ENCODE results near the gene PTPRH. TPM values are rescaled to one million over a fixed set of nuclear protein-coding genes. Genes with fewer than 3 reads are reported as not detected.
"Not testable (repeated sequence)": the region's sequence is repeated elsewhere in the genome, so short reads cannot be mapped to it uniquely, and the experiment has no call there.

The PTPRH gene
- total RNA-seq, 1 experiment from 2014 or later, result 11.7 TPM

DNA sequence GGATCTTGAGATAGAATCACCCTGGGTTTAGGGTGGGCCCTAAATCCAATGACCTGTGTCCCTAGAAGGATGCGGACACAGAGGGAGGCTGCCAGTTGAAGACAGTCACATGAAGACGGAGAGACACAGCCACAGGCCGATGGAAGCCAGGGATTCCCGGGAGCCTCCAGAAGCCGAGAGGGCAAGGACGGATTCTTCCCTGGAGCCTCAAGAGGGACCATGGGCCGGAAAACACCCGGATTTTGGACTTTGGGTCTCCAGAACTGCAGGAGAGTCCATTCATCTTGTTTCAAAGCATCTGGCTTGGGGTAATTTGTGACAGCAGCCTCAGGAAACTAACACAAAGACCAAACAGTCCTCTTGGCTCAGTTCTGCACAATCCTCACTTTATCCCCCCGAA lies 17.0 kb upstream of the PTPRH start:
- intact Hi-C loops (cut with micrococcal nuclease; ENCODE audit: unreplicated experiment), result no loop called here

DNA sequence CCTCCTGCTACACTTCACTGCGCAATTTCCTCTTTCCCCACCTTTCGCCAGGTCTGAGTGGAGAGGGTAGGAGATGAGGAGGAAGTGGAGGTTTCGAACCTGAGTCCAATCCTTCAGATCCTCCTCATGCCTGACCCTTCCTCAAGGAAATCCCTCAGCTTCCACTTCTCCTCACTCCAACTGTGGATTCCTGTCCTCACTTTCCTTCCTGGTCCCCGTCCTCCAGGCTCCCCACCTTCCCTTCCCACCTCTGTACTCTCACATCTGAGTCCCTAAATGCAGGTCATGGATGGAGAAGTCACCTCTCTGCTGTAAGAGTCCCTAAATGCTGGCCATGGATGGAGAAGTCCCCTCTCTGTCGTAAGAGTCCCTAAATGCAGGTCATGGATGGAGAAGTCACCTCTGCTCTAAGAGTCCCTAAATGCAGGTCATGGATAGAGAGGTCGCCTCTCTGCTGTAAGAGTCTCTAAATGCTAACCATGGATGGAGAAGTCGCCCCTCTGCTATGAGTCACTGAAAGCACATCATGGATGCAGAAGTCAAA lies 16.2 kb upstream of the PTPRH start:
- peaks cover 24% of the 10 kb centered on the region; the same call in 1 of the 2 replicates for H3F3A ChIP-seq (ENCODE audit: insufficient read depth, low read depth)
- H3K27me3 ChIP-seq (ENCODE audit: insufficient read depth, low read depth), result no peaks in the 10 kb centered on the region
- H3K4me3 ChIP-seq, result no peak overlapping the region
- no peak overlapping the region for H3K4me2 ChIP-seq
- intact Hi-C loops (cut with micrococcal nuclease; ENCODE audit: unreplicated experiment), result no loop called here
- H3K36me3 ChIP-seq (ENCODE audit: low read depth), result no peaks in the 10 kb centered on the region
- H3K4me1 ChIP-seq (replicated peaks; ENCODE audit: insufficient read depth), result no peaks in the 10 kb centered on the region
- H3K79me2 ChIP-seq (ENCODE audit: low read depth), result no peaks in the 10 kb centered on the region
- ChIA-PET POLR2A (ENCODE audit: unreplicated experiment) (no interaction called here), CTCF (no interaction called here)
- H4K20me1 ChIP-seq (ENCODE audit: insufficient read depth), result peaks cover 31% of the 10 kb centered on the region
- BruUV-seq (replicated peaks), result no TSS peak
- H3K27ac ChIP-seq, result no peak overlapping the region
- TF ChIP-seq CTCF (conservative IDR thresholded peaks at IDR 0.05), result no peak
- TF ChIP-seq EZH2 (IDR thresholded peaks at IDR 0.05; ENCODE audit: low read depth), result no peak
- no peaks in the 10 kb centered on the region for H3K9me2 ChIP-seq (ENCODE audit: insufficient read depth)
- H3K9me3 ChIP-seq (ENCODE audit: insufficient read depth, low read depth), result no peaks in the 10 kb centered on the region; the same call in 1 of the 2 replicates
- DNase-seq, result no peak
- no peak overlapping the region for H2AFZ ChIP-seq

More for the DNA sequence above, 17.0 kb upstream of the PTPRH start:
- TF ChIP-seq CTCF (conservative IDR thresholded peaks at IDR 0.05) (no peak), EZH2 (IDR thresholded peaks at IDR 0.05; ENCODE audit: low read depth) (no peak)
- no peak overlapping the region for H3K27ac ChIP-seq
- H3F3A ChIP-seq (ENCODE audit: insufficient read depth, low read depth), result peaks cover 21% of the 10 kb centered on the region; the same call in 1 of the 2 replicates
- ChIA-PET POLR2A (ENCODE audit: unreplicated experiment) (no interaction called here), CTCF (no interaction called here)
- H3K79me2 ChIP-seq (ENCODE audit: low read depth), result no peaks in the 10 kb centered on the region
- no peaks in the 10 kb centered on the region for H3K27me3 ChIP-seq (ENCODE audit: insufficient read depth, low read depth)
- no peaks in the 10 kb centered on the region for H3K4me1 ChIP-seq (replicated peaks; ENCODE audit: insufficient read depth)
- H3K4me3 ChIP-seq, result no peak overlapping the region
- H3K4me2 ChIP-seq, result no peak overlapping the region
- no TSS peak for BruUV-seq (replicated peaks)
- DNase-seq, result no peak
- no peak overlapping the region for H2AFZ ChIP-seq
- H3K9me2 ChIP-seq (ENCODE audit: insufficient read depth), result no peaks in the 10 kb centered on the region
- peaks cover 2% of the 10 kb centered on the region; the same call in 1 of the 2 replicates for H3K36me3 ChIP-seq (ENCODE audit: low read depth)
- H3K9me3 ChIP-seq (ENCODE audit: insufficient read depth, low read depth), result no peaks in the 10 kb centered on the region
- peaks cover 32% of the 10 kb centered on the region for H4K20me1 ChIP-seq (ENCODE audit: insufficient read depth)

GRCh38 chr19:55224679-55225414 lies 15.5 kb upstream of the PTPRH start:
- BruUV-seq (replicated peaks); H3K9me3 ChIP-seq (ENCODE audit: insufficient read depth, low read depth); H3K27ac ChIP-seq; DNase-seq; intact Hi-C loops (cut with micrococcal nuclease; ENCODE audit: unreplicated experiment); H3K27me3 ChIP-seq (ENCODE audit: insufficient read depth, low read depth); H3K4me2 ChIP-seq; H3K4me1 ChIP-seq (replicated peaks; ENCODE audit: insufficient read depth); CTCF ChIA-PET; H3K36me3 ChIP-seq (ENCODE audit: low read depth); H3K4me3 ChIP-seq; H2AFZ ChIP-seq; H3K9me2 ChIP-seq (ENCODE audit: insufficient read depth); H3K79me2 ChIP-seq (ENCODE audit: low read depth): not testable (repeated sequence)
- Histone ChIP-seq H3F3A (ENCODE audit: insufficient read depth, low read depth) (peaks cover 24% of the 10 kb centered on the region; the same call in 1 of the 2 replicates), H4K20me1 (ENCODE audit: insufficient read depth) (peaks cover 31% of the 10 kb centered on the region)
- POLR2A ChIA-PET (ENCODE audit: unreplicated experiment), result interaction anchor here (0.6 kb wide), 1 partner anchor 20 kb away, joined by 6 read pairs; no protein-coding TSS in a partner anchor

Data from PC-9 (cell line).